Adipocyte (in vitro differentiated cells): ENCODE results near the gene ELF5.

Experiments used
- DNase-seq: peaks from one replicate; pipeline ENCODE4 v3.0.0-alpha.2; 2015; ENCODE audit warnings: low read depth
- H3K27me3 ChIP-seq: replicated peaks from 2 replicates; pipeline ENCODE4 v1.7.0; 2013; ENCODE audit warnings: mild to moderate bottlenecking, low read length, moderate library complexity; ENCODE audit not compliant: control insufficient read depth, insufficient read depth
- H3K36me3 ChIP-seq: 2 replicates; pipeline ENCODE4 v1.7.0; 2013; ENCODE audit warnings: low read length, mild to moderate bottlenecking, moderate library complexity; ENCODE audit not compliant: control insufficient read depth, insufficient read depth, severe bottlenecking
- H3K4me1 ChIP-seq: 2 replicates; pipeline ENCODE4 v1.7.0; 2013; ENCODE audit warnings: mild to moderate bottlenecking, low read length, moderate library complexity; ENCODE audit not compliant: control insufficient read depth, insufficient read depth
- H3K4me3 ChIP-seq: 2 replicates; pipeline ENCODE4 v1.7.0; 2013; ENCODE audit warnings: mild to moderate bottlenecking, low read length, moderate library complexity
- H3K9ac ChIP-seq: 2 replicates; pipeline ENCODE4 v1.7.0; 2013; ENCODE audit warnings: mild to moderate bottlenecking, low read length, moderate library complexity
- H3K9me3 ChIP-seq: 2 replicates; pipeline ENCODE4 v1.7.0; 2013; ENCODE audit warnings: mild to moderate bottlenecking, low read length, moderate library complexity; ENCODE audit not compliant: control insufficient read depth

Gene ELF5

DNA sequence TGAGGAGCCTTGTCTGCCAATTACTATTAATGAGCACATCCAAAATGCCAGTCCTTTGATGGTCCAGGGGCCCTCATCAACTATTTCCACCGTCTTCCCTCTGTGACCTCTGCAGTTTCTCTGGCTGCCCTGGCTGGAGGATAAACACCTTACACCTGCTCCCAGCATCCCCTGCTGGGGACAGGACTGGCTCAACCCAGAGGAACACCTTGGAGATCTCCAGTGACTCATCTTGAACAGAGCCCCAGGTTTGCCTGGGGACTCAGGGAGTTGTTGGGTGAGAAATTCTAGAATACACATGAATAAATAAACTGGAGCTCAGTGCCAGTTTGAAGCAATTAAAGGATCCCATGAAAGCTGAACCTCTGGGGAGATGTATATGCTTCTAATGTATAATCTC is 24.0 kb upstream of the ELF5 start:
- Histone ChIP-seq H3K27me3 (peaks cover 70% of the 10 kb centered on the region), H3K4me1 (peaks cover 8% of the 10 kb centered on the region), H3K9ac (no peak overlapping the region), H3K9me3 (peaks cover 12% of the 10 kb centered on the region), H3K36me3 (no peaks in the 10 kb centered on the region), H3K4me3 (no peak overlapping the region)
- DNase-seq = no peak

DNA sequence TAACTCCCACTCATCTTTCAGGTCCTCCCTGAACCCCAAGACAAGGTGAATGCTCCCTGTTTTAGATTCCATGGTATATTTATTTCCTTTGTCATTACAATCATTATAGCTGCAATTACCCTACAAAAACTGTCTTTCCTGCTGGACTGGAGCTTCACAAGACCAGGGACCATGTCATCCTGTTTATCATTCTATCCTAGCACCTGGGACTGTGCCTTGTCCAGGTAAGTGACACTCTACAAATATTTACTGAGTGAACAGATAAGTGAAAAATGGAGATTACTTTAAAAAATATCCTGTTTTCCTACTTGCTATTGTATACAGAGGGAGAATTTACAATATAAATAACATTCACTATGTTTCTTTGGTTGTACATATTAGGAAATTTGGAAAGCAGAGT is 22.5 kb upstream of the ELF5 start:
- Histone ChIP-seq H3K27me3 (peaks cover 62% of the 10 kb centered on the region), H3K9me3 (peaks cover 12% of the 10 kb centered on the region), H3K9ac (no peak overlapping the region), H3K4me3 (no peak overlapping the region), H3K36me3 (no peaks in the 10 kb centered on the region), H3K4me1 (peaks cover 4% of the 10 kb centered on the region)
- no peak for DNase-seq

DNA sequence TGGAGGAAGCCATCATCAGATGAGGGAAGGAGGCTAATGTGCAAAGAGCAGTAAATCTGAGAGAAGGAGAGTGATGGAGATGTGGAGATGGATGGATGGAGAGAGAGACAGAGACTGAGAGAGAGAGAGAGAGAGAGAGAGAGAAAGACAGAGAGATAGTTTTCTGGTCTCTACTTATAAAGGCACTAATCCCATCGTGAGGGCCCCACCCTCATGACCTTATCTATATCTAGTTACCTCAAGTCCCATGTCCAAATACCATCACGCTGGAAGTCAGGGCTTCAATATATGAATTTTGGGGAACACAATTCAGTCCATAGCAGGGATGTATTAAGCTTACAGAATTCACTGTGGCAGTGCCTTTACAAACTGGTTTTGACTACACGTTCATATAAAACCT is 21.2 kb upstream of the ELF5 start:
- Histone ChIP-seq H3K36me3 (no peaks in the 10 kb centered on the region), H3K9ac (no peak overlapping the region), H3K9me3 (peaks cover 16% of the 10 kb centered on the region), H3K4me1 (no peaks in the 10 kb centered on the region), H3K4me3 (no peak overlapping the region), H3K27me3 (peaks cover 56% of the 10 kb centered on the region)
- no peak for DNase-seq

DNA sequence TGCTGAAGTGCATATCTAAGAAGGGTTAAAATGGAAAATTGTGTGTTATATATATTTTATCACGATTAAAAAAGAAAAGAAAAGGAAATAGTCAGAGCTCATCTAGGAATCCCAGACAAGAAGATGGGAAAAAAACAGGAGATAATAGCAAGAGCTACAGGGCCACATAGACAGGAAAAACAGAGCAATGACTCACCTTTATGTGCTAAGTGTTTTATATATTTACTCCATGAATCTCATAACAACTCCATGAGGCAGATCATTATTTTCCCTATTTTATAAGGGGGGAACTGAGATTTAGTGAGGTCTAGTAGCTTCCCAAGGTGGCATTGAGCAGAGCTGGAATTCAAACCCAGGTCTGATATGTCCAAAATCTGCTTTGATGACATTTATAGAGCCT is 18.1 kb upstream of the ELF5 start:
- no peak for DNase-seq
- Histone ChIP-seq H3K9me3 (peaks cover 16% of the 10 kb centered on the region), H3K36me3 (no peaks in the 10 kb centered on the region), H3K4me1 (no peaks in the 10 kb centered on the region), H3K4me3 (no peak overlapping the region), H3K27me3 (peaks cover 40% of the 10 kb centered on the region), H3K9ac (no peak overlapping the region)

DNA sequence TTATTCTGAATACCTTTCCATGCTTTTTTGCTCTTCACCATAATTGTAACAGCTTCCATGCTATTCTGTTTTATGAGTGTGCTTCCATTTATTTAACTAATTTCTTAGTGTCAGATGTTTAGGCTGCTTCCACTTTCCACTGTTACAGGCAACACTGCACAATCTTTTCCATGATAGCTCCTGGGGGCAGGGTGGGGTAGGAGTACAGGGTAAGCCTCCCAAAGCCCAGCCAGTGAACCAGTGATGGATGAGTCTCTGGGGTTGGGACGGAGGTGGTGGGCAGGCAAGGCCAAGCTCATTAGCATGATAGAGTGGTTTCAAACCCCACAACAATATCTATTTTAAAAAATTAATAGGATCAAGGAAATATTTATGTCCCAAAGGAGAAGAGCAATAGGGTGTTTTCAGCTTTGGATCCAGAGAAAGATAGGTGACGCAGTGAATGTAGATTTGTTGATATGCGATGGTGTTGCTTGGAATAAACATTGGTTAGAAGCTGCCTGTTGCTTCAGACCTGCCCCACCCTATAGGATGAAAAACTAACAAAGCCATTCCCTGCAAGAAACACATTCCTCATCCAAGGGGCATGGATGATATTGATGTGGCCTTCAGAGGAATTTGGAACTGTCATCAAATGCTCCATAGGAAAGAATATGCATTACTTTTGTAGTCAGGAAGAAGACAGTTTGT is 17.1 kb upstream of the ELF5 start:
- Histone ChIP-seq H3K27me3 (peaks cover 41% of the 10 kb centered on the region), H3K36me3 (no peaks in the 10 kb centered on the region), H3K9me3 (peaks cover 16% of the 10 kb centered on the region), H3K9ac (no peak overlapping the region), H3K4me3 (no peak overlapping the region), H3K4me1 (no peaks in the 10 kb centered on the region)
- DNase-seq = no peak

DNA sequence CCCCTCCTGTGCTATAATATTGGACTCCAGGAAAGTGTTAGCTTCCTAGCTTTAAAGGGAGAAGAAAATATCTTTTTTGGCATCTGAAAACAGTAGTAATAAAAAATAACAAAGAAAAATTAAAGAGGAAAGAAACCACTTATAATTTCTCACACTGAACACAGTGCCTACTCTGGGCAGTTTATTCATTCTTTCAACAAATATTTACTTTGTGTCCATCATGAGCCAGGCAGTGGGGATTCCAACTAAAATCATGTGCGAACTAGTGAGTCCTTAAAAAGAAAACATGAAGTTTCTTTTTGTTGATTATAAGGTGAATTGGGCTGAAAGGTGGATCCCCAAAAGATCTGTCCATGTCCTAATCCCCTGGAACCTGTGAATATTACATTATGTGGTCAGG is 16.0 kb upstream of the ELF5 start:
- Histone ChIP-seq H3K27me3 (peaks cover 41% of the 10 kb centered on the region), H3K9ac (no peak overlapping the region), H3K4me3 (no peak overlapping the region), H3K36me3 (no peaks in the 10 kb centered on the region), H3K9me3 (peaks cover 11% of the 10 kb centered on the region), H3K4me1 (no peaks in the 10 kb centered on the region)
- DNase-seq = no peak

DNA sequence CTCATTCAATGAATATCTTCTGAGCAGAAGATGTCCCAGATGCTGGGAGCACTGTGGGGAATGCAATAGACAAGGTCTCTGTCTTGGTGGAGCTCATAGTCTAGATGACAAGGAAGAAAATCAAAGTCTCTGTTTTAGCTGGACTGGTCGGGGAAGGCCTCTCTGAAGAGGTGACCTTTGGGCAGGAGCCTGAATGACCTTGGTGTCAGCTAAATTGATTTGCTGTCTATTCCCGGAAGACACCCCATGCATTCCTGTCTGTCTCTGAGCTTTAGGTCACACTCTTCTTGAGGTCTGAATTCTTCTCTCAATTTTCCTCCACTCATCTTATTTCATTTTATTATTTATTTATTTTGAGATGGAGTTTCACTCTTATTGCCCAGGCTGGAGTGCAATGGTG is 14.5 kb upstream of the ELF5 start:
- Histone ChIP-seq H3K4me3 (no peak overlapping the region), H3K9me3 (peaks cover 4% of the 10 kb centered on the region), H3K27me3 (peaks cover 41% of the 10 kb centered on the region), H3K4me1 (no peaks in the 10 kb centered on the region), H3K36me3 (no peaks in the 10 kb centered on the region), H3K9ac (no peak overlapping the region)
- no peak for DNase-seq

DNA sequence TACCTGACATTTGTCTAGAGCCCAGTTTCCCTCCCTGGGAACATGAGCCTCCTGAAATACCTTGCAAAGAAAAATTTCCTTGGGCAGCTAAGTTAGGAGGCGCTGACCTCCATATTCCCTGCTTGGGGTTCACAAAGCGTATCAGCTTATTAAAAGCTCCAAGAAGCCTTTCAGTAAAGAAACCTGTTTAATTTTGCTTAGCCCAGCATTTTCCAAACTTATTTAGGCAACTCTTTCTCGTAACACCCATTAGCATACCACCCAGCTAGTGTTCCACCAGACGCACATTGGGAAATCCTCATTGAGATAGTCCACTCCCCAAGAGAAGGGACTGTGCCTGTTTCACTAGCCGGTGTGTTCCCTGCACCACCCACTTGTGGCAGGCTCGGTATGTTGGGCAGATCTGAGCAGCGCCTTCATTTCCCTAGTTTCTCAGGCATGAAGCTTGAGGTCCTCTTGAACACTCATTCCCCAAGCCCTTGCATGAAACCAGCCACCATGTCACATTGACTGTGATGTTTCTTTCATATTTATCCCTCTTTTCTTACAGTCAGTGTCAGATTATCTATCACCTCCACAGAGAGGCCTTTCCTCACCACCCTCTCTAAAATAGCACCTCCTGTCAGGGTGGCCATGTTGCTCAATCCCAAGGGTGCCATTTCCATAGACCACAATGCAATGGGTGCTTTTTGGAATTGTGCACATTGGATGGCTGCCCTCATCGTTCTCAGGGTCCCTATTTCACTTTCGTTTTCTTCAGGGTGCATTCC is 12.5 kb upstream of the ELF5 start:
- peaks cover 4% of the 10 kb centered on the region for H3K9me3 ChIP-seq
- H3K4me3 ChIP-seq = no peak overlapping the region

DNA sequence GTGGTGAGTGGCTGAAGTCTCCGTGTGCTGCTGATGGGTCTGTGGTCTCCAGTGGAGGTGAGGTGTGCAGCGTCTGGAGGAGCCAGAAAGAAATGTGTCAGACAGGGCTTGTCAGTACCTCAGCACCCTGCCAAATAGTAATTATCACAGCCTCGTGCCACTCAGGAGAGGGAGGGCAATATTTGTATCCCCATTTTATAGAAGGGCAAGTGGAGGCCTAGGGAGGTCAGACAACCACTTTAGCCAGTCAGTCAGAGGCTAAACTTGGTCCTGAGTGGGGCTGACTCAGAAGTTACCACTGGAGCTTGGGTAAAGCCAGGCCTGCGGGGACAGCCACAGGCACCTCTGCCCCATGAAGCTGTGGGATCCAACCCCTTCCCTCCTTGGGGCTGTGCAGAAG is 11.5 kb upstream of the ELF5 start:
- Histone ChIP-seq H3K4me1 (no peaks in the 10 kb centered on the region), H3K9me3 (peaks cover 3% of the 10 kb centered on the region), H3K36me3 (no peaks in the 10 kb centered on the region), H3K4me3 (no peak overlapping the region), H3K9ac (no peak overlapping the region), H3K27me3 (peaks cover 33% of the 10 kb centered on the region)
- DNase-seq = no peak

More for the DNA sequence above, 12.5 kb upstream of the ELF5 start:
- no peak overlapping the region for H3K9ac ChIP-seq
- H3K4me1 ChIP-seq = no peaks in the 10 kb centered on the region
- no peaks in the 10 kb centered on the region for H3K36me3 ChIP-seq
- DNase-seq = no peak
- peaks cover 33% of the 10 kb centered on the region for H3K27me3 ChIP-seq

DNA sequence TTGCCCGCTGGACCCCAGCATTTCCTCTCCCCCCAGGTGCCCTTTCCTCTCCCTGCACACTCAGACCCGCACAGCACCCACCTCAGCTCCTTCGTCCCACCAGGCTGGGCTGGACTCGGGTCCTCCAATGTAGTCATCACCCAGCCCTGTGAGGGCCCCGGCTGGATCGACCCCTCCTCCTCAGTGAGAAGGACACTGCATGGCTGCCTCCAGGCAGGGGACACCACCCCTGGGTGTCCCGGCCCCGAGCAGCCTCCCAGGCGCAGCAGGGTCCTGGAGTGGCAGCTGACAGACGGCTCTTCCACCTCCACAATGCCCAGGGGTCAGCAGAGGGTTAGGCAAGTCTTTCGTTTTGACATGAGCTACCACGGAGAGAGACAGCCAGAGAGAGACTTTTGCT is 11.1 kb upstream of the ELF5 start:
- Histone ChIP-seq H3K27me3 (peaks cover 29% of the 10 kb centered on the region), H3K4me1 (no peaks in the 10 kb centered on the region), H3K4me3 (no peak overlapping the region), H3K36me3 (no peaks in the 10 kb centered on the region), H3K9ac (no peak overlapping the region), H3K9me3 (no peaks in the 10 kb centered on the region)
- DNase-seq = no peak

DNA sequence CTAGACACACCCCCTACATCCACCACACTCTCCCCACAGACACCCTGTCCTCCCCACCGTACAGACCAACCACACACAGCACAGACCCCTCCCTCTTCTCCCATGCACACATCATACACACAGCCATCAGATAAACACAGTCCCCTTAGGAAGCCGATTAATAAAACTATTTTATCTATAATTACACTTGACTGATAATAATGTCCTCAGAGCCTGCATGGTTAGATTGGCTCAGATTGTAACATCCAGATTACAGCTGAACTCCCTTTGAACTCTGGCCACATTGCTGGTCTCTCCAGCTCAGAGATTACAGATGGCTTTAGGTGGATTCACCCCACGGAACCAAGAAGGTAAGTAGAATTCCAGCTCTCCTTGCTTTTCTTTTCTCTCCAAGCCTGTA is 9.5 kb upstream of the ELF5 start:
- H3K9ac ChIP-seq = no peak overlapping the region
- no peak overlapping the region for H3K4me3 ChIP-seq
- no peaks in the 10 kb centered on the region for H3K36me3 ChIP-seq
- no peak for DNase-seq
- no peaks in the 10 kb centered on the region for H3K4me1 ChIP-seq
- no peaks in the 10 kb centered on the region for H3K9me3 ChIP-seq
- peaks cover 25% of the 10 kb centered on the region for H3K27me3 ChIP-seq
